ENCODE measurements around the gene TSPAN33. TPM values are rescaled to one million over a fixed set of nuclear protein-coding genes. Genes with fewer than 3 reads are reported as not detected.

Gene TSPAN33
- total RNA-seq, 1 donor from 2014 or later, result 22.2 TPM

- TF ChIP-seq, protein P1, sequence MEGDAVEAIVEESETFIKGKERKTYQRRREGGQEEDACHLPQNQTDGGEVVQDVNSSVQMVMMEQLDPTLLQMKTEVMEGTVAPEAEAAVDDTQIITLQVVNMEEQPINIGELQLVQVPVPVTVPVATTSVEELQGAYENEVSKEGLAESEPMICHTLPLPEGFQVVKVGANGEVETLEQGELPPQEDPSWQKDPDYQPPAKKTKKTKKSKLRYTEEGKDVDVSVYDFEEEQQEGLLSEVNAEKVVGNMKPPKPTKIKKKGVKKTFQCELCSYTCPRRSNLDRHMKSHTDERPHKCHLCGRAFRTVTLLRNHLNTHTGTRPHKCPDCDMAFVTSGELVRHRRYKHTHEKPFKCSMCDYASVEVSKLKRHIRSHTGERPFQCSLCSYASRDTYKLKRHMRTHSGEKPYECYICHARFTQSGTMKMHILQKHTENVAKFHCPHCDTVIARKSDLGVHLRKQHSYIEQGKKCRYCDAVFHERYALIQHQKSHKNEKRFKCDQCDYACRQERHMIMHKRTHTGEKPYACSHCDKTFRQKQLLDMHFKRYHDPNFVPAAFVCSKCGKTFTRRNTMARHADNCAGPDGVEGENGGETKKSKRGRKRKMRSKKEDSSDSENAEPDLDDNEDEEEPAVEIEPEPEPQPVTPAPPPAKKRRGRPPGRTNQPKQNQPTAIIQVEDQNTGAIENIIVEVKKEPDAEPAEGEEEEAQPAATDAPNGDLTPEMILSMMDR (IDR thresholded peaks at IDR 0.05; ENCODE audit: unreplicated experiment), result no peak
- DNase-seq (ENCODE audit: low spot score, unreplicated experiment), result no peak
- Mint-ChIP-seq H3K27ac (no peak overlapping the region), H3K4me3 (ENCODE audit: low read depth) (no peak overlapping the region), H3K36me3 (ENCODE audit: insufficient read depth) (no peaks in the 10 kb centered on the region), H3K9me3 (ENCODE audit: low read depth) (no peaks in the 10 kb centered on the region), H3K27me3 (no peaks in the 10 kb centered on the region), H3K4me1 (ENCODE audit: low read depth) (peaks cover 23% of the 10 kb centered on the region)
These were observed 40.8 kb upstream of the TSPAN33 start for GRCh38 chr7:129103561-129104324.

DNA sequence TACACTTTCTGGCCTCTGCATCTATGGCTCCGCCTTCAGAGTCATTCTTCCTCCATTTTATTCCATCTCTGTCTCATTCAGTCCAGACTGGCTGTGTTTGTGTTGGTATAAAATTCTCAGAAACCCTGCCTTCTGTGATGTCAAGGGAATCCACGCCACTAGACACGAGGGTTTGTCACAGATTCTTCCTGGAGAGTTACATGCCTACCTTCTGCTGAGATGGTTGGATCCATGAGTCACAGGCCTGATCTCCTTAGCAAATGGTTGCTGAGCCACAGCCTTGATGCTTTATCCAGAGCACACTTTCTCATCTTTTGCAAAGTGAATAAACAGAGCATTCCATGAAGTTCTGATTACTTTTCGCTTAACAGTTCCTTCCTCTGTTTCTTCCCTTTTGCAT, 35.9 kb upstream of the TSPAN33 start:
- DNase-seq (ENCODE audit: low spot score, unreplicated experiment), result no peak
- Mint-ChIP-seq H3K27ac (no peak overlapping the region), H3K9me3 (ENCODE audit: low read depth) (no peaks in the 10 kb centered on the region), H3K36me3 (ENCODE audit: insufficient read depth) (no peaks in the 10 kb centered on the region), H3K27me3 (no peaks in the 10 kb centered on the region), H3K4me3 (ENCODE audit: low read depth) (no peak overlapping the region), H3K4me1 (ENCODE audit: low read depth) (peaks cover under 1% of the 10 kb centered on the region)
- TF ChIP-seq, protein P1 (IDR thresholded peaks at IDR 0.05; ENCODE audit: unreplicated experiment), result no peak

- Mint-ChIP-seq H3K27me3 (no peaks in the 10 kb centered on the region), H3K4me3 (ENCODE audit: low read depth) (no peak overlapping the region), H3K27ac (peak overlapping the region; percentile 52), H3K9me3 (ENCODE audit: low read depth) (peaks cover 1% of the 10 kb centered on the region), H3K4me1 (ENCODE audit: low read depth) (no peaks in the 10 kb centered on the region), H3K36me3 (ENCODE audit: insufficient read depth) (no peaks in the 10 kb centered on the region)
- TF ChIP-seq, protein P1 (IDR thresholded peaks at IDR 0.05; ENCODE audit: unreplicated experiment), result no peak
- DNase-seq (ENCODE audit: low spot score, unreplicated experiment), result no peak
These were observed 34.1 kb upstream of the TSPAN33 start for GRCh38 chr7:129110258-129110981.

DNA sequence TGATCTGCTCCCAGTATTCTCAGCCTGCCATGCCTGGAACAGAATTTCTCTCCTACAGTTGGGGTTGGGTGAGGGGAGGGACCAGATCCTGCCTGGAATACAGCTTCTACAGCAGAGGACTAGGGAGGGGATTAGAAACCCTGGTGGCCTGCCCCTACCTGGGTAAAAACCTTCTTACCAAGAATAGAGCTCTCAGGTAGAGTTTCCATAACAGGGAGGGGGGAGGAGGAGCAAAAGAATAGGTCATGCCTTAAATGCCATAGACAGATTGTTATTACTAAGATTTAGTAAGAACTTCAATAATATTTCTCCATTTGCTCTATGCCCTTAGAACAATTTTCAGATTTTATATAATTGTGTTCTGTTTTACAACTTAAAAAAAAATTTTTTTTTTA, 33.5 kb upstream of the TSPAN33 start:
- no peak overlapping the region for H3K4me3 Mint-ChIP-seq (ENCODE audit: low read depth)
- no peak for DNase-seq (ENCODE audit: low spot score, unreplicated experiment)
- peaks cover 4% of the 10 kb centered on the region for H3K9me3 Mint-ChIP-seq (ENCODE audit: low read depth)
- peak overlapping the region; percentile 52 for H3K27ac Mint-ChIP-seq
- no peaks in the 10 kb centered on the region for H3K27me3 Mint-ChIP-seq
- no peaks in the 10 kb centered on the region for H3K4me1 Mint-ChIP-seq (ENCODE audit: low read depth)
- TF ChIP-seq, protein P1 (IDR thresholded peaks at IDR 0.05; ENCODE audit: unreplicated experiment), result no peak
- no peaks in the 10 kb centered on the region for H3K36me3 Mint-ChIP-seq (ENCODE audit: insufficient read depth)

- H3K9me3 Mint-ChIP-seq (ENCODE audit: low read depth), result peaks cover 18% of the 10 kb centered on the region
- peaks cover 1% of the 10 kb centered on the region for H3K36me3 Mint-ChIP-seq (ENCODE audit: insufficient read depth)
- H3K27me3 Mint-ChIP-seq, result no peaks in the 10 kb centered on the region
- H3K4me3 Mint-ChIP-seq (ENCODE audit: low read depth), result no peak overlapping the region
- no peak overlapping the region for H3K27ac Mint-ChIP-seq
- H3K4me1 Mint-ChIP-seq (ENCODE audit: low read depth), result no peaks in the 10 kb centered on the region
- DNase-seq (ENCODE audit: low spot score, unreplicated experiment), result no peak
- TF ChIP-seq, protein P1 (IDR thresholded peaks at IDR 0.05; ENCODE audit: unreplicated experiment), result no peak
These were observed 28.8 kb upstream of the TSPAN33 start for GRCh38 chr7:129115676-129116075.
